Activated CD4-positive, alpha-beta T cell treated with anti-CD3 and anti-CD28 coated beads, Interleukin-2, amount 50 U/mL, for 4 hours (primary cell): ENCODE results near the gene LRP1B.
"Not testable (repeated sequence)": the region's sequence is repeated elsewhere in the genome, so short reads cannot be mapped to it uniquely, and the experiment has no call there.

Experiments
- DNase-seq, 2 experiments: peaks; one replicate each; pipeline ENCODE4 v3.0.0-alpha.2; 2020

The LRP1B gene

DNA sequence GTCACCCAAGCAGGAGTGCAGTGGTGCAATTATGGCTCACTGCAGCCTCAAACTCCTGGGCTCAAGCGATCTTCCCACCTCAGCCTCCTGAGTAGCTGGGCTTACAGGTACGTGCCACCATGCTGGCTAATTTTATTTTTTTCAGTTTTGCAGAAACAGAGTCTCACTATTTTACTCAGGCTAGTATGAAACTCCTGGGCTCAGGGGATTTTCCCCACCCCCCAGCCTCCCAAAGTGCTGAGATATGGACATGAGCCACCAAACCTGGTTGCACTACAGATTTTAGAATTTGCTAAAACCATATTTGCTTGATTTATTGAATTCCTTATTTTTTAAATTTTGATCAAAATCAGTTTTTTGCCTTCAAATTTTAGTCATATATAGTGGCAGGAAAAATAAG, 1553.4 kb downstream of the LRP1B start:
- DNase-seq: no peak

DNA sequence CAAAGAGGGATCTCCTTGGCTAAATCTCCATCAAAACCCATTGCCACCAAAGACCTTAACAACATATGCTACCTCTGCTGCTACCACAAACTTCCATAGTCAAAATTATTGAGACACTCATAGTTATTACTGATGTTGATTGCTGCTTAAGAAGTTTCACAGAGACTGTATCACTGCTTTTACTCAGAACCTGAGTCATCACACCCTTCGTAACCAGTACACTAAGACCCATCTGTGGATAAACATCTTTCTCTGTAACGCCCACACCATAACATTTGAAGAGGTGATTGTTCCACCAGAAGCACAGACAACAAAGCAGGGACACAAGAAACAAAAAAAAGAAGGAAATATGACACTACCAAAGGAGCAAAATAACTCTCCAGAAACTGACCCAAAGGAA, 1563.1 kb downstream of the LRP1B start:
- no peak for DNase-seq

DNA sequence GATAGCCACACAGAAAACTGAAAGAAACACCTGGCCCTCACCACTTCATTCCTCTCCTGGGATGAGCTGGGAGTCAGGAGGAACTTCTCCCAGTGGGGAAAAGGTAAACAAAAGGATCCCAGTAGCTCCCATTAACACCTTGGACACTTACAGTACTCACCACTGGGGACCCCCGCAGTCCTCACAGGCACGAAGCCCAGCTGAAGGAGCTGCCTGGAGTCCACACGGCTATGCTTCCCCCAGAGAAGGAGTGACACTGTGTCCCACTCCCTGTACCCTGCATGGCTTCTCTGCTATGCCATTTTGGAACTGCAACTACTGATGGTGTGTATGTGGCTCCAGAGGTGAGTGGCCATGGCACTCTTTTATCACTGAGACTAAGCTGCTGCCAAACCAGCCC, 1565.1 kb downstream of the LRP1B start:
- DNase-seq: no peak

DNA sequence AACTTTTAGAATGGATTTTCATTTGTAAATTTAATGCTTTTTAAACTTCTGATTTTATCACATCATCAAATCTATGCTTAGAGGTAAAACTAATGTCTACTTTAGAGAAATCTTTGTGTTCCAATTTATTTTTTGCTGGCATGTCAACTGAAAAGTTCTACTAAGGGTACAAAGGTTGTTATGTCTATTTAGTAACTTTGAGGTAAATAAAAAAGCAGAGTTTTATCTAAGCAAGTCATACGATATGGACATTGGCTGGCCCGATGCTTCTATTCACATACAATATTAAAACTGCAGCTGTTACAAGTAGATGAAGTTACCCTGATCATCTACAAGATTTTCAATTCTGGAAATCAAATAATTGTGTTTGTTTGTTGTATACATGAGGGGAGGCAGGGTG, 1575.1 kb downstream of the LRP1B start:
- DNase-seq: no peak

DNA sequence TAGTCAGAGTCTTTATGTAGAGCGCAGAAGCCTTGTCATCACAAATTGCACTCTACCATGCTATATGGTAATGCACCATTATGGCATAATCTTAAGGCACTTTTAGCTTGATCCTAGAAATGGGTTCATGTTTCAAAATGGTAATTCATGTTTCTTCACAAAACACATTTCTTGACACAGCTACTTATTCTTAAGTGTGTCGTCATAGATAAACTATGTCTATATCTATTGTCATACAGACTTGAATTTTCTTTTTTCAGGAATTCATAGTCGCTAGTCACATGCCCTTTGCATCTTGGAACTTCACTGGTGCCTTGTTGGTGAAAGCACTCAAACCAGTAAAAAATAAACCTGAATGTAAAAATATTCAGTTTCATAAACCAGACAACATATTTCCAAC, 1578.2 kb downstream of the LRP1B start:
- no peak for DNase-seq

DNA sequence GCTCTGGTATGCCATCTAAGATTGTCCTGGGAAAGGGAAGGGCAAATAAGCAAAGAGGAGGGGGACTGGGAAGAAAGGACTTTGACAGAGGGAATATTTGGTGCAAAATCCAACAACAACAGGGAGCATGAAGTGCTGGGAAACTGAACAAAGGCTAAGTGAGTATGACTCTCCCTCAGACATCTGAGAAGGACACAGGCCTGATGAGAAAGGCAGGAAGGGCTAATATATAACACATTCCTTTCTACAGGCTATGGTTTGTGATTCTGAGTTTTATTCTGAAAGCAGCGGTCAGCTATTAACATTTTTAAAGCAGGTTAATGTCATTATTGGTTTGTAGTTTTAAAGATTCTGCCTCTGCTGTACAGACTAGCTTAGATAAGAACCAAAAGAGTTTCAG, 1579.5 kb downstream of the LRP1B start:
- no peak for DNase-seq

DNA sequence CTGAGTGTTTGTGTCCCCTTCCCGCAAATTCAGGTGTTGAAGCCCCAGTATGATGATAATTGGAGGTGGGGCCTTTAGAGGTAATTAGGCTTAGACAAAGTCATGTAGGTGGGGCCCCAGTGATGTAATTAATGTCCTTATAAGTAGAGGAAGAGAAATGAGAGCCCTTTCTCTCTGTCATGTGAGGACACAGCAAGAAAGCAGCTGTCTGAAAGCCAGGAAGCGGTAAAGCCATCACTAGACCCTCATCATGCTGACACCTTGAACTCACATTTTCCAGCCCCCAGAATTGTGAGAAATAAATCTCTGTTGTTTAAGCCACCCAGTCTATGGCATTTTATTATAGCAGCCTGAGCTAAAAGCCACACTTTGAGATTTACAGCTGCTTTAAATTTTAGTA, 1580.0 kb downstream of the LRP1B start:
- no peak for DNase-seq

DNA sequence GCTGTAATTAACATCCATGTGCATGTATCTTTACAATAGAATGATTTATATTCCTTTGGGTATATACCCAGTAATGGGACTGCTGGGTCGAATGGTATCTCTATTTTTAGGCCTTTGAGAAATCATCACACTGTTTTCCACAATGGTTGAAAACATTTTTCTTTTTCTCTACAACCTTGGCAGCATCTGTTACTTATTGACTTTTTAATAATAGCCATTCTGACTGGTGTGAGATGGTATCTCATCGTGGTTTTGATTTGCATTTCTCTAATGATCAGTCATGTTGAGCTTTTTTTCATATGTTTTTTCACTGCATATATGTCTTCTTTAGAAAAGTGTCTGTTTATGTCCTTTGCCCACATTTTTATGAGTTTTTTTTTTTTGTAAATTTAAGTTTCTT, 1586.0 kb downstream of the LRP1B start:
- not testable (repeated sequence) for DNase-seq

DNA sequence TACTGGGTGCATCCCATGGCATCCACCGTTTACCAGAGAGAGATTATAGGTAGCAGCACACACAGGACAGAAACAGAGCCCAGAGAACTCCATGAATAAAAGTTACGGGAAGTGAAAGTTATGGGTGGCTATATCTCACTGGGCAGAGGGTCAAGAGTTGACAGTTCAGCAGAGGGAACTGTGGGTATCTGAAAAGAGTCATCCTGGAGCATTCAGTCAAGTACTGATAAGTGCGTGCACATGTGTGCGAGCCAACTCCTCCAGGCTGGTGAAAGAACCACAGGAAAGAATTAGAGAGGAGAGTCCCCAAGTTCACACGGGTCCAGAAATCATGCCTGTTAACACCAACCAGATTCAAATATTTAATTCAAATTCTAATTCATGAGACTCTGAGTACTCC, 1588.2 kb downstream of the LRP1B start:
- DNase-seq: no peak

DNA sequence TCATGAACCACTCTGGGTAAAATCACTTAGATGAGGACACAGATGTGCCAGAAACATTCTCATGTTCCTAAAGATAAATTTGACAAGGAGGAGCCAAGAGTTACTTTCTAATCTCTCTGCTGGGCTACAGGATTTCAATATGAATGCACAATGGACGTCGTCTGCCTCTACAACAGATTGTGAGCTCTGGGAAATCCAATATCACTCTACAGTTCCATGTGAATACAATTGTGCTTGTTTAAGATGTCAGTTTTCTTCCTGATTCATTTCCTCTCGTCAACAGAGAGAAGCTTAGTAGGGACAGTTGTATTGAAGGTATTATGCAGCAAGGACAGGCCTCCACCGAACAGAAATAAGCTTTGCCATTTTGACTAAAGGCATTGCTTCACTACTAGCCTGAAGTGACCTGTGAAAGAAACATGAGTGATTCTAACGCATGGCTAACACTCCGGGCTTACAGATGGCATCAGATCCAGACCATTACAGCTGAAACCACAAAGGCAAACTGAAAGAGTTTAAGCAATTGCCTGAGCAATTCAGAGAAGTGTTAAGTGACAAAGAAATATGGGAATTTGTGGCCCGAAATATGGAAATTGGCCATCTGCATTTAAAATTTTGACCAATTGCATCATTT, 1591.5 kb downstream of the LRP1B start:
- DNase-seq: no peak

DNA sequence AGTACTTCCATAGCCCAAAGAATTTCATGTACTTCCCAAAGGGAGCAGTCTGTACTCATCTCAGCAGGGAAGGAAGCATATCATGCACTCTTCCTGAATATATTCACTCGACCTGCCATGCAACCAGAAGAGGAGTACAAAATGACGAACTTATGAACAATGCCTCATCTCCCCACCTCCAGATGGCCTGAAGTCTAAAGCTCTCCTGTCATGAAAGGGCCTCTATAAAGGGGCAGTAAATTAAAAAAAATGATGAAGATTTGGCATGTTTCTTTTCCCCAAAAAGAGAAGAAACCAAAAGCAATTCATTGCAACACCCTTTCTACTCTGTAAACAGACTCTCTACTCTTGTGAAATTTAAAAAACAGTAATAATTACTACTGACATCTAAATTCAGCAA, 1601.1 kb downstream of the LRP1B start:
- DNase-seq: no peak

DNA sequence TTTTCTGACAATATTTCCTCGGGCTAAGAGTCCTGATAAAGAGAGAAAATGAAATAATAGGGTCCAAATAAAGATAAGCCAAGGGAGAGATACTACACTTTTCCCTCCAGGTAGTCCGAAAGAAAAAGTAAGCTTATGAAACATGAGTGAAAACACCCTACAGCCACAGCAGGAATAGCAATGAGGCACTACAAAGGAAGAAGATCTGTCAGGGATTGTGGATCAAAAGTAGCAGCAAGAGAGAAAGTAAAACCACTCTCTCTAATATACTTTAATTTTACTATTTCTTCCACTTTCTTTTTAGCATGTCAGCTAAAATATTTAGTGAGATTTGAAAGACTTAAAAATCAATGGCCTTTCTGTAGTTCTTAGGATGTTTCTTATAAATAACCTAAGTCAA, 1601.8 kb downstream of the LRP1B start:
- no peak for DNase-seq

DNA sequence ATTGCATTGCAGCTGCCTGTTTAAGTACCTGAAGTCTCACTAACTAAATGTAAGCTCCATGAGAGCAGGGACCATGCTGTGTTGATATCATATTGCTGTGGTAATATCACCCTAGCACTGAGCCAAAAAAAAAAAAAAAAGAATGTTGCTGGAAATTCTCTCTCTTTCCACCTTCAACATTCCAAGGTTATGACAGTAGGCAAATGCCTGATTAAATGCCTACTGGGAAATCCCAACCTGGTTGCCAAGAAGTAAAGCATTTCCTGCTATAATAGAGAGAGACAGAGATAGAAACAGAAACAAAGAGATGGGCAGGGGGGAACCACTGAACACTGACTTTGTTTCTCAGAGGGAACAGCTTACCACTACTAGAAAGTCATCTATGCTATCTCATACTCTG, 1604.2 kb downstream of the LRP1B start:
- DNase-seq: no peak

DNA sequence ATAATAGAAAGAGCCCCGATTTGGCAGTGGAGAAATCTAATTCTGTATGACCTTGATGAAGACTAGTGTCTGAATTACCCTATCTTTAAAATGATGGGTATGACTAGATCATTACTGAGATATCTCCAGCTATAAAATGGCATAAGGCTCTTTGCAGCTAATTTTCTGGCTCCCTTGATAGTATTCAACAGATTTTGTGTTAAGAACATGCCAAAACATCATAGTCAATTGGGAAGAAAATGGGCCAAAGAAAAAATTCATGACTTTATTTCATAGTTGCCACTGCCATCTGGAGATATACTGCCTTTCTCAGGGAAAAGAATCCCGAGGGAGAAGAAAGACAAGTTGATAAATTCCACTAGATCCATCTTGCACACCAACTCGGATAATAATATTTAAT, 1618.7 kb downstream of the LRP1B start:
- DNase-seq: no peak

DNA sequence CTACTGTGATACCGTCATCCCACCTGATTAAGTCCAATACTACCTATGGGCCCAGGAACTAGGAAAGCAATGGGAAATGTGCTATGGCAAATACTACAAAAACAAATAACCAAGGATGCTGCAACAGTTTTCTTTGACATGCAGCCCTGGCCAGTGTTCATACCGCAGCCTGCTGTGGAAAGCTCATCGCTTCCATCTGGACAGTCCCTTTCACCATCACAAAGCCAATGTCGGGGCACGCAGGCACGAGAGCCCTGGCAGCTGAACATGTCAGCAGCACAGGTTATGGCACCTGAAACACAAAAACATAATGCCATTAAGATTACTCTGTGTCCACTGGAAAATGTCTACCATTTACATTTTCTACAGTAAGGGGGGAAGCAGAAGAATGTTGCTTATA, 1621.1 kb downstream of the LRP1B start:
- no peak for DNase-seq

DNA sequence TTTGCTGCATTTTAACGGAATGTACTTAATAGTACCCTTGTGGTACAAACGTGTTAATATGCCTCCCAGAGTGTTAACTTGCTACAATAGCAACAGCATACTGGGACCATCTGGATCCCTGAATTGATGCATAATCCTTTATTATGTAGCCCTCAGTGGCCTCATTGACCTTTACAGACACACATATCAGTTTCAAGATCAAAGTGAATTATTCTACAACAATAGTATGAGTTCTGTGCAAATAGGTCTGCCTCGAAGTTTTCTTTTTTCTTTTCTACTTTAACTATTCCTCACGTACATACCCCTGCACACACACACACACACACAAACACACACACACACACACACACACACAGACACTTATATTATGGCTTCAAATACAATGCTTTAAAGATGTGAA, 1622.1 kb downstream of the LRP1B start:
- DNase-seq: no peak

DNA sequence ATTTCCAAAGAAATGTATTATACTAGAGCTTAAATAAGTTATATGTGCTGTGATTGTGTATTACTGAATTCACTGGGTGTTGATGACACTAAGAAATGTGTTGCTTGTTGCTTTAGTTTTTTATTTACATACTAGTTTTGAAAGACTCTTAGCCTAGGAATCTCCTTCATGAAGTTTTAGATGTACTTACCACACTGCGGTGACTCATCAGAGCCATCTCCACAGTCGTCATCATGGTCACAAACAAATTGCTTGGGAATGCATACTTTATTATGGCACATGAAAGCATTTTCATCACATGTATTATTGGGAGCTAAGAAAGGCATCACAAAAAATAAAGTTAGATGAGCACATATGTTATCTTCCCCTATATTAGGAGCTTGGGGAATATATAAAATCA, 1624.2 kb downstream of the LRP1B start:
- no peak for DNase-seq

DNA sequence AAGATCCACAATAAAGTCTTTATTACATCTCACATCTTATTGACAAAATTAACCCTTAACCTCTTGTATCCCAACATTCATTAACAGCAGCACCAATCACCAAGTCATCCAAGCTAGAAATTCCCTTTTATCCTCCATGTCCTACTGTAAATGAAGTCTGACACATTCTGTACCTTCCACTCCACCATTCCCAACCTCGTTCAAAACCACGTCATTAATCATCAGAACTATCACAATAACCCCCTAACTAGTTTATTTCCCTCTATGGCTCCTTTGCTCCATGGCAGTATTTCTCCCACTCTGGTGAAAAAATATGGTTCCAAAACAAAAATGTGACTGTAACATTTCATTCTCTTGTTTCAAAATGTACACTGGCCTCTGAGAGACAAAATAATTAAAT, 1626.2 kb downstream of the LRP1B start:
- DNase-seq: no peak

DNA sequence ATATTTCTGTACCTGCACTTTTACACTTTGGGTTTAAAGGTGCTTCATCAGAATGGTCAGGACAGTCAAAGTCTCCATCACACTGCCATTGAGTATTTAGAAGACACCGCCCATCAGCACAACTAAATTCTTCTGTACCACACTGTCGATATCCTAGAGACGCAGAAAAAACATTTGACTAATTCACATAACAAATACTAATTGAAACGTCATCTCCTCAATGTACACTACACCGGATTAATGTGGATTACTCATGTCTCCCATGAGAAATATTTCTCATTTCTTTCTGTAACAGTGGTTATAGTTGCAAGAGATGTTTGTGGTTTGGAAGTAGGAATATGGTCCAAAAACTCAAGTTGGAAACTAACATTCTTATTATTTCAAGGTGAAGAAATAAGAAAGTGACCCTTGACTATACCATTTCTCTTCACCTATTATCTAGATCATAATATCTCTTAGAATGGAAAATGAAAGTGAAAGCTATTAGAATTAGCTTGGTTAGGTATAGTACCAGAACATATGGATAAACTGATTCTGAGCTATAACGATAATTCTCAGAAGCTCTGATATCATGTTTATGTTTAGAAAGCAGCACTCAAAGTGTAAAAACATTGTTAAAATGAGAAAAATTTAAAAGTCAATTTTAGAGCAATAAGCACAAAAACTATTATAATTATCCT, 1627.7 kb downstream of the LRP1B start:
- DNase-seq: no peak

DNA sequence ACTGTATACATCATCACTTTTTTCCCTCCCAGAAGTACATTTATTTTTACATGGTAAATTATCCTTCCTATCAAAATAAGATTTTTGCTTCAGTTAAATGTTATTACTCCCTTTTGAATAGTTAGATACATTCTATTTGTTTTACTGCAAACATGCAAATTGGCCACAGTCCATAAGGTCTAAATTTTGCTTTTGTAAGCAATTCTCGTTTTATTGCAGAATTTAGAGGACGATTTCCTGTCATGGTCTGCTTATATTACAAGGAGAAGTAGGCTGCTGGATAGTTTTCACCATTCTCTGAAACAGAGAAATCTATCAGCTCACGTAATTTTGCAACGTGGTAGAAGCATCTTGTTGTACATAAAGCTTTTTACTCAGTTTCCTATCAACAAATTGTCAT, 1632.5 kb downstream of the LRP1B start:
- no peak for DNase-seq

DNA sequence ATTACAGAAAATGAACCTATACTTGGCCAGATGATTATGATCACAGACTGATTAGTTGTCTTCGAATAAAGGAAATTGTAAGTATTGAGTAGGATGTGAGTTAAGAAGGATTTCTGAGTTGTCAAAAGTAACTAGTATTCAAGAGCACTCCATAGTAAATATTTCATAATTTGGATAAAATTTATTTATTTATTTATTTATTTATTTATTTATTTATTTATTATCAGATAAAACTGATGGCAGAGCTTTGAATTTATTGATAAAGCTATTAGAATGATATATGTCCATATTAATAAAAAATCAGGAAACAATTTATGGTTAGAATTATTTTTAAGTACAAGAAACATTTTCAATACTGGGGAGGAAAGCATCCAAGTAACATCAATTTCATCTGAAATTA, 1634.1 kb downstream of the LRP1B start:
- DNase-seq: no peak

DNA sequence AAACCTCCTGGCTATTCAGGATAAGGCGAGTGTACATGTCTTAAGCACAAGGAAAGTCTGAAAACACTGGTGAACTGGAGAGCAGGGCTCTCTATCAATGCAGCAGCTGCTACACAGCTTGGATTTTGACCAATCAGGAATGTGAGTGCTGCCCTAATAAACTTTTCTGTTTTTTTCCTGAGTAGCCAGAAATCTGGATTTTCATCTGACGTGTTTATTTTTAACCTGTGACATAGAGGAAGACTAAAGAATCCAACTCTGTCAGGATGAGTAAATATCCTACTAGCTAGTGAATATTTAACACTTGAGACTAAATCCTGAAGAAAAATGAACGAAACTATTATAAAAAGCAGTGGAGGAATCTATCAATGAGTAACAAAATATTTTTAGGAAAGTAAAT, 1638.9 kb downstream of the LRP1B start:
- no peak for DNase-seq

DNA sequence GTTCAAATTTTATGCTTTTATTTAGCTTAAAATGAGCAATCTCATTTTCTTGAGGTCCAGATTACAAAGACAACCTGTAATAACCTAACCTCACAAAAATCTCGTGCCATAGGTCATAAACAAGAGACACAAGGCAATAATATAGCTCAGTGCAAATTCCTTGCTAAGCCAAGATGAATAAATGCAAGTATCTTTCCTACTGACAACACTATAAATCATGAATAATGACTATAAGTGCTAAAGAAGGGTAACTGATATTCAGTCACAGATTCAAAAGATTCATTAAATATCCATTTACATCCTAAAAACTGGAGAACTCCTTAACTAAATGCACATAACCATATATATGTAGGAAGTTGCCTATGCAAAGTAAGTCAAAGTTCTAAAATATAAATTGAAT, 1641.6 kb downstream of the LRP1B start:
- no peak for DNase-seq

DNA sequence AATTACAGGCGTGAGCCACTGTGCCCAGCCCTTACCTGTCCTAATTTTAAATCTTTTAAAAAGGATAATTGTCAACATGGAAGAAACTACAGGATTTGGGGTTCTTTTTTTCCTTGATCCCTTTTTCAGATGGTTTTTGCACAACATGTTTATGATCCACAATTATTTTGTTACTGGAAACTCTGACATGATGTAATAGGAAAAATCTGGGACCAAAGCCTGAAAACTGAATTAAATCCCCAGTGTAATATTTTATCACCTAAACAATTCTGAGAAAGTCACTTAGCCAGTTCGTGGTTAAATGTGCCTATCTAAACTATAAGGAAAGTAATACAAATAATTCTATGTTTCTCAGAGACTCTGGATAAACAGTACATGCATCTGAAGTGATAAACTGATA, 1649.7 kb downstream of the LRP1B start:
- DNase-seq: no peak

DNA sequence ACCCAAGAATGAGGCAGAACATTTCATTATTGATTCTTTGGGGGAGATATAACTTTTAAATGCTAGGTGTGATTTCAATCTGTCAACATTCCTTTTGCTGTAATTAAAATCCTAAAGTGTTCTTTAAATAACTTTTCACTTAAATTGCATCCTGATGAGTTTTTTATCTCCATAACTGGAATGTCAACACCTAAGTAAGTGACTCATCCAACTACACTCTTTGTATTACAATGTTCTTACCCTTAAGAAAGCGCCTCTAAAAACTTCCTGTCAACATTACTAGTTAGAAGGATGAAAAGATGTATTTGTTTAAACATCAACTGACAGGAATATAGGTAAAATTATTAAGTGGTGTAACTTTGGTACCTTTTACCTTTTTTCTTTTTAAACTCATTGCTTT, 1657.0 kb downstream of the LRP1B start:
- no peak for DNase-seq
